Stimulated activated CD4-positive, alpha-beta T cell treated with anti-CD3 and anti-CD28 coated beads, Interleukin-2, amount 100 ng/mL, for 4 hours (primary cell): ENCODE data around the gene KRT81.
A peak's percentile ranks its signal among the peaks of the same experiment; 100 is the strongest.

Experiments used
- DNase-seq: peaks from one replicate; pipeline ENCODE4 v3.0.0-alpha.2; 2020; ENCODE audit warnings: low read depth

KRT81 gene

DNA sequence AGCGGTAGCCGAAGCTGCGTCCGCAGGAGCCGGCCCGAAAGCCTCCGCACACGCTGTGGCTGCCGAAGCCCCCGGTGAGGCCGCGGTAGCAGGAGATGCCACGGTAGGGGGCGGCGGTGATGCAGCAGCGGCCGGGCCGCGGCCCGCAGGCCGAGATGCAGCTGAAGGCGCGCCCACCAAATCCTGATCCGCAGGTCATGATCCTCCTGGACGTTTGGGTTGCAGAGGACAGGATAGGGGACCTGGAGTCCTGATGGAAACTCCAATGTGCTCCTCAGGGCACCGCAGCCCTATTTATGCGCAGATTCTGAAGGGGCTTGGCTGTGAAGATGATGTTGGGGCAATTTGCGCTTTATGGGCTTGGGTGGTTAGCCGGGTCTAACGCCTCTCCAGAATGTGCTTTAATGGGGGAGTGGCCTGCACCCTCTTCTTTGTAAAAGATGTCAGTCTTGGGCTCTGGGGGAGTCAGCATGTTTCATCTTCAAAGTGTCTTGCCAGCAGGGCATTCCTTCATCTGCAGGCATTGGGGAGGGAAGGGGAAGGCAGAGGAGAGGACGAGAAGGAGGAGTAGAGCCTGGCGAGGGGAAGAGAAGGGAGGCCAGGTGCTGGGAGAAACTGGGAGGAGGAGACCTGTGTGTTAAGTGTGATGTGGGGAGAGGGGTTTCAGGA, at the start of gene KRT81:
Gene KRT81 (minus strand): TSS at position 268 of the 669 bp plus-strand sequence. CDS start 69 bp downstream, at position 199.
- DNase-seq, result no peak

DNA sequence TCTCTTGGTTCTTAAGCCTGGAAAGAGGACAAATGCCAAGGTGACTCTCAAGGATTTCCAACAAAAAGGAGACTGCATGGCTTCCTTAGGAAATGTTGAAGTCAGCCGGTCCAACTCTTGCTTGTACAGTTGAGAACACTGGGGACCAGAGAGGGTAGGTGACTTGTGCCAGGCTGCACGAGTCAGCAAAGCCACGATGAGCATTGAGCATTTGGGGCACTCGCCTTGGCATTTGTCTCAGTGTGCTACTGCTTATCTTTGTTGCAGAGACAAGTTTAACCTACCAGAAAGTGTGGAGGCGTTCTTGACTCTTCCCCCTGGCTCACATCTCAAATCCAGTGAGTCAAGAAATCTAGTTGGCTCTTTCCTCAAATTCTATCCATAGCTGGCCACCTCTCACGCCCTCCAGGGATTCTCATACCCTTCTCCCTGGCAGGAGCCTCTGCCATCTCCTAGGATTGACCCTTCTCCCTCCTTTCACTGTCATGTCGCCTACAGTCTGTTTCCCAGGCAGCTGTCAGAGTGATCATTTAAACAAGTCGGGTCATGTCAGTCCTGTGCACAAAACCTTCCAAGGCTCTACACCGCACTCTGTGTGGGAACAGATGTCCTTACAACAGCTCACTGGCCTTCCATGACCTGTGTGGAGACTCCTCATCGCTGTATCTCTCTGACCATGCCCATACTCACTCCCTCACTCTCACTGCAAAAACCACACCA, 47.1 kb upstream of the KRT81 start:
- DNase-seq, result no peak

DNA sequence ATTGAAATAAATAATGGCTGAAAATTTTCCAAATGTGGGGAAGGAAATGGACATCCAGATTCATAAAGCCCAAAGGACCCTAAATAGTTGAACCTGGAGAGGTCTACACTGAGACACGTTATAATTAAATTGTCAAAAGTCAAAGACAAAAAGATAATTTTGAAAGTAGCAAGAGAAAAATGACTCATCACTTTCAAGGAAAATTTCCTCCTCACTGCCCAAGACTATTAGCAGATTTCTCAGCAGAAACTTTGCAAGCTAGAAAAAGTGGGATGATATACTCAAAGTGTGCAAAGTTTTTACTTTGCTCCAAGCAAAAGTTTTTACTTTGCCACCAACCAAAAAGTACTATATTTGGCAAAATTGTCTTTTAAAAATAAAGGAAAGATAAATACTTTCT, 45.7 kb upstream of the KRT81 start:
- DNase-seq, result no peak

DNA sequence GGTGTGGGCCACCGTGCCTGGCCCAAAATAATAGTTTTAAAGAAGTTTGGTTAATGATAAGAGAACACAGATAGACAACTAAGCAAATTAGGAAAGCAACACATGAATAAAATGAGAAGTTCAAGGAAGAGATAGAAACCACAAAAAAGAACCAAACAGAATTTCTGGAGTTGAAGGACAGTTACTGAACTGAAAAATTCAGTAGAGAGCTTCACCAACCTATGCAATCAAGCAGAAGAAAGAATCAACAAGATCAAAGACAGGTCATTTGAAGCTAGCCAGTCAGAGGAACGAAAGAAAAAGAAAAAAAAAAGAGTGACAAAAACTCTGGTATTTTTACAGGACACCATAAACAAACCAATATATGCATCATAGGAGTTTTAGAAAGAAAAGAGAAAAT, 45.3 kb upstream of the KRT81 start:
- no peak for DNase-seq

DNA sequence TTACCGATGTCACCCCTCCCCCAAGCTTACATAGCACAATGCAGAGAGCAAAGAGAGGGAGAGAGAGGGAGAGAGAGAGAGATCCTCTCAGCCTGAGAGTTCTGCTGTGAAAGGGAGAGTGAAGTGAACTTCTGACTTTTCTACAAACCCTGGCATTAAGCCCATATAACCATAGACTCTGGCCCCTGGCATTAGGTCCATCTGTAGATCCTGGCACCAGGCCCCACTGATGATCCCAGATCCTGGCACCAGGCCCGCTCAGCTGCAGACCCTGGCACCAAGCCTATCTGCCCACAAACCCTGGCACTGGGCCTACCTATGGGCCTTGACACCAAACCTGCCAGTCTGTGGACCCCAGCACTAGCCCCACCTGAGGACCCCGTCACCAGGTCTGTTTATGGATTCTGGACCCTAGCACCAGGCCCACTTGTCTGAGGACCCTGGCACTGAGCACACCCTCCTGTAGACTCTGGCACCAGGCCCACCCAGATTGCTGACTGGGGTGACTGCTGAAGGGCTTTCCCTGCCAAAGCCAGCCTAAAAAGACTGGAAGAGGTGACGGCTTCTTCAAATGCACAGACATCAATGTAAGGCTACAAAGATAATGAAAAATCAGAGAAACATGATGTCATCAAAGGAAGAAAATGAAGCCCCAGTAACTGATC, 44.4 kb upstream of the KRT81 start:
- no peak for DNase-seq

DNA sequence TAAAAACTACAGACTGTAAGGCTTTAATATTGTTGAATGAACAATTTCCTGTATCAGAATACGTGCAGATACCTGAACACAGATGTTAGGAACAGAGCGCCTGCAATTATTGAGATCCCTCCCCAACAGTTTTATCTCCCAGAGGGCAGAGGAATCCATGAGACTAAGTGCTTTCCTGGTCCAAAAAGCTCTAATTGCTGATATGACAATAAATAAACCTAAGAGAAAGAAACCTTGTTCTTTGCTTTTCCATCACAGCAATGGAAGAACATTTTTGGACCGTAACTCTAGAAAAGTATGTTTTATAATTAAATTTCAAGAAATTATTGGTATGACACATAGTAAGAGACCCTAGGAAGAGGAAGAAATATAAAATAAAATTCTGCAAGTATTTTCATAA, 42.9 kb upstream of the KRT81 start:
- no peak for DNase-seq

- no peak for DNase-seq
Observed at GRCh38 chr12:52333321-52333720, 42.0 kb upstream of the KRT81 start.

DNA sequence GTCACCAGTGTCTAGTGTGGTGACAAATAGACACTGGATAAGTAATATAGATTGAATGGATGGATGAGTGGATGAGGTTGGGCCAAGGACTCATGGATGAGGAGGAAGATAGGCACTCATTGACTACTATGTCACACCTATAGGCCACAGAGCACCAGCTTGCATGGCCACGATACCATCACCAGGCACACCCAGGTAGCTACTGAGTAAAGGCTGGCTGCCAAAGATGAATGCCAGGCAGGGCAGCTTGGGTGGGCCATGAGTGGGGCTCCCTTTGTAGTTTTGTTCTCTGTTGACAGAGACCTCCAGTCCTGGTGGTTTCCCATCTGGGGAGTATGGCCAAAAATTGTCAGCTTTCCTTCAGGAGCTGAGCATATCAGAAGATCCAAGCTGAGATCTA, 41.0 kb upstream of the KRT81 start:
- no peak for DNase-seq

GRCh38 chr12:52331833-52332232, 40.5 kb upstream of the KRT81 start:
- DNase-seq, result no peak

- no peak for DNase-seq
Observed at GRCh38 chr12:52331039-52331438, 39.7 kb upstream of the KRT81 start.

GRCh38 chr12:52327830-52328500, 36.6 kb upstream of the KRT81 start:
- no peak for DNase-seq

- peak; percentile 73 for DNase-seq
Observed at GRCh38 chr12:52327052-52327829, 35.9 kb upstream of the KRT81 start.

DNA sequence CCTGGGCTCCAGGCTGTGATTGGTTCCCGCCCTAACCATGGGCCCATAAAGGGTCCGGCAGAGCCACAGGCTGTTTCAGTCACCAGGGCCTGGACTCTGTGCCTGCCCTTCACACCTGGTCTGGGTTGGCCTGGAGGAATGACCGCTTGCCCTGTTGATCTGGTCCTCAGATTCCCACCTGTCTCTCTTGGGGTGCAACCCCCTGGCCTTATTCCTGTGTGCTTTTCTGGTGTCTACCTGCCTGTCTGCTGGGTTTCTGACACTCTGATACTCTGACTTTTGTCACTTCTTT, 32.8 kb upstream of the KRT81 start:
- DNase-seq, result no peak

DNA sequence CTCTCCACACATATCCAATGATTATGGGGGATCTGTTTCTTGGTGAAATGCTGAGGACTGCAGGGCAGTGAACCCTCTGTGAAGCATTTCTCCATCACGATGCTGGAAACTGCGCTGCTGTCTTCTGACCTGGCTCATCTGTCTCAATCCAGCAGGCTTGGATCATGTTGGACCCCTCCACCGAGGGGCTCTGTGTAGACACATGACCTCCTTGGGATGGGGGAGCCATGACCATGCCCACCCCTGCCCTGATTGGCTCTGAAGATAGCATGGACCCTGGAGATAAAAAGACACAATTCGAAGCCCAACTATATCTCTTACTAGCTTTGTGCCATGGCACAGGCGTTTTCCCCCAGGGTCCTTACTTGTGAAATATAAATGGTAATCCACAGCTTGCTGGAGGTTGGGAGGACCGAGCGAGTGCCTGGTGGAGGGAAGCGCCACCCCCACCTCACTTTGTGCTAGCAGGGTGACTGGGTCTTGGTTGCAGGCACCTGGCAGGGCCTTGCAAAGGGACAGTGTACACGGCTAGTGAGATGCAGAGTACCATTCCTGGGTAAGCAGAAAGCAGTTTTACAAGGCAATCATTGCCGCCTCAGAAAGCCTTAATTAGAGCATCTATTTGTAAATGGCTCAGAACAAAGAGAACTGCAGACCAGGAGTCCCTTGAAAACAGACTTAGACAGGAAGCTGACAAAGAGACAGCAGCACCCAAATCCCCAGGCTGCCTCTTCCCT, 32.2 kb upstream of the KRT81 start:
- no peak for DNase-seq

GRCh38 chr12:52323001-52323400, 31.7 kb upstream of the KRT81 start:
- no peak for DNase-seq

DNA sequence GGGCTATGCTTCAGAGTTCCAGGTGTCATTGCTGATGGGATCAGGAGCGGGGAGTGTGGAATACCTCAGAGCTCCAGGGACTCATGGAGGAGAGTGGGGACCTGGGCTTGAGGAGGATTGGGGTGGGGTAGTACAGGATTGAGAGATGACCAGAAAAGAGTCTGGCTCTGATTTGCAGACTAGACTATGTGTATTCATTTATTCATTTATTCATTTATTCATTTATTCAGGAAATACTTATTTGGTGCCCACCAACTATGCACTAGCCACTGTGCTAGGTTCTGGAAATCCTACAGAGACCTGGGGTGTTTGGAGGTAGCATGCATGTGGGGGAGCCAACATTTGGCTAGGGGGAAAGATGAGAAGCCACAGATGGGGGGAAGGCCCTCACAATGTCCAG, 30.7 kb upstream of the KRT81 start:
- DNase-seq, result no peak

DNA sequence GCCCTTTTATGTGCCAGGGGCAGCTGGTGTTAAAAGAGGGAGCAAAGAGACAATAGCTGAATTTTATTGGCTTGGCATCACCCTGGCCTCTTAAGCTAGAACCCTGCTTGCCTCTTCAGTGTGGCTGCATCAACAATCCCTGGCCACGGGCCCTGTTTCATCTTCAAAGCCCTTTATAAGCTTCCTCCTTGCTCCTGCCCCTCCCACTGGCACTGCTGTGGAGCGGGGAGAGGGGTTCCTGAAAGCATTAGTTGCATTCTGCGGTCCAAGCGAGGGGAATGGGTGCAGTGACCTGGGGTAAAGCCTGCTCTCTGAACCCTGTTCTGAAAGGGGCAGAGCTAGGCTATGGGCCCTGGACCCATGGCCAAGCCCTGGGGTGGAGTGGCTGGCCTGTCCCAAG, 30.1 kb upstream of the KRT81 start:
- DNase-seq, result no peak

DNA sequence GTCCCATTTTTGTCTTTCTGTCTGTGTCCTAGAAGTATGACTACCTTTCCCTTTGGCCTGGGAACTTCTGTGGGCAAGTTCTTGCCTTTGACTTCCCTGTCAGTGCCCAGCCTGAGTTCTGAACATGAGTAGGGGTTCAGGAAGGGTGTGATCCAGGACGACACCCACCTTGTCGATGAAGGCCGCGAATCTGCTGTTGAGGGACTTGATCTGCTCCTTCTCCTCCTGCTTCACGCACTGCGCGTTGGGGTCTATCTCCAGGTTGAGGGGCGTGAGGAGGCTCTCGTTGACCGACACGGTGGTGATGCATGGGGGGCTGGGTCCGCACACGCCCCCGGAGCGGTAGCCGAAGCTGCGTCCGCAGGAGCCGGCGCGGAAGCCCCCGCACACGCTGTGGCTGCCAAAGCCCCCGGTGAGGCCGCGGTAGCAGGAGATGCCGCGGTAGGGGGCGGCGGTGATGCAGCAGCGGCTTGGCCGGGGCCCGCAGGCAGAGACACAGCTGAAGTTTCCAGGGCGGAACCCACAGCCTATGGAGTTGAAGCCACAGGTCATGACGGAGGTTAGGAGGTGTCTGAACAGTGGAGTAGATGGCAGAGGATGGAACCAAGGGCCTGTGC, 29.6 kb upstream of the KRT81 start, which contains the start of gene KRT83:
Gene KRT83 (minus strand): TSS at position 615 of the 617 bp plus-strand sequence. CDS start 63 bp downstream, at position 552.
- no peak for DNase-seq

- DNase-seq, result no peak
Observed at GRCh38 chr12:52319097-52319496, 27.8 kb upstream of the KRT81 start.

- DNase-seq, result no peak
Observed at GRCh38 chr12:52318241-52318990, 27.1 kb upstream of the KRT81 start.
